Measurements from ENCODE around the gene G2E3. TPM values are rescaled to one million over a fixed set of nuclear protein-coding genes. Genes with fewer than 3 reads are reported as not detected.

G2E3 gene
- total and polyA plus RNA-seq, 2 of the 13 experiments (the other 11 are each of a cell fraction or from before 2014, with no cell fraction given): 22.8 to 63.0 TPM

DNA sequence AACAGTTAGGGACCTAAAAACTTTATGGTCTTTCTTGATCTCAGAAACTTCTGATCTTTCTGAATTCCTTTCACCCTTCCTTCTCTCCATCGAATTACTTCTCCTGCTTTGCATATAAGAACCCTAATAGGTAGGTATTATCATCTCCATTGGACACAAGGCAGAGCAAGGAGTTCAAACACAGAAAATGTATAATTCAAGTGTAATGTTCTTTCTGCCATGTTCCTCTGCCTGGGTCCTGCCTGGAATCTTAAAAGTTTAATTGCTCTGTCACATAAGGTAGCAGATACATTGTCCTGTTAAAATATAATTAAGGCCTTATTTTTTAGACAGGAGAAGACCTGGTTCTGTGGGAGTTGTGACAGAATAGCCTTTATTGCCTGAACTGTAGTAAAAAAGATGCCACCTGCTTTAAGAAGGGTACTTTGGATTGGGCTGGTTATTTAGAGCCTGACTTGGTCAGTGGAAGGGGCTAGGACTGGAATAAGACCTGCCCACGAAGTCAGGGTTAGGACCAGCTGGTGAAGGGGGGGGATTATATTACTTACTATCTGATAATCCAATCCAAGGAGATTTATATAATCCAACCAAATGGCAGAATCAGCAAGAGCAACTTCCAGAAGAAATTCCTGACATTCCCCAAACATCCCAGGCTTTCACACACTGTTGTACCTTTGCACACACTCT, 10.4 kb downstream of the G2E3 start (continued):
- TF ChIP-seq, protein P1, sequence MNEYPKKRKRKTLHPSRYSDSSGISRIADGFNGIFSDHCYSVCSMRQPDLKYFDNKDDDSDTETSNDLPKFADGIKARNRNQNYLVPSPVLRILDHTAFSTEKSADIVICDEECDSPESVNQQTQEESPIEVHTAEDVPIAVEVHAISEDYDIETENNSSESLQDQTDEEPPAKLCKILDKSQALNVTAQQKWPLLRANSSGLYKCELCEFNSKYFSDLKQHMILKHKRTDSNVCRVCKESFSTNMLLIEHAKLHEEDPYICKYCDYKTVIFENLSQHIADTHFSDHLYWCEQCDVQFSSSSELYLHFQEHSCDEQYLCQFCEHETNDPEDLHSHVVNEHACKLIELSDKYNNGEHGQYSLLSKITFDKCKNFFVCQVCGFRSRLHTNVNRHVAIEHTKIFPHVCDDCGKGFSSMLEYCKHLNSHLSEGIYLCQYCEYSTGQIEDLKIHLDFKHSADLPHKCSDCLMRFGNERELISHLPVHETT (CRISPR knock-in tag; conservative IDR thresholded peaks at IDR 0.05): no peak
- no peak for TF ChIP-seq SKI (IDR thresholded peaks at IDR 0.05; ENCODE audit: partially characterized antibody)
- TF ChIP-seq ARNT2 (CRISPR knock-in tag; IDR thresholded peaks at IDR 0.05; ENCODE audit: low read depth): no peak
- TF ChIP-seq SP140L (CRISPR knock-in tag; IDR thresholded peaks at IDR 0.05; ENCODE audit: borderline replicate concordance): no peak
- TF ChIP-seq ZNF207 (IDR thresholded peaks at IDR 0.05; ENCODE audit: borderline replicate concordance): no peak
- no peak for TF ChIP-seq ZNF382 (CRISPR knock-in tag; IDR thresholded peaks at IDR 0.05; ENCODE audit: borderline replicate concordance)
- TF ChIP-seq, protein P2, sequence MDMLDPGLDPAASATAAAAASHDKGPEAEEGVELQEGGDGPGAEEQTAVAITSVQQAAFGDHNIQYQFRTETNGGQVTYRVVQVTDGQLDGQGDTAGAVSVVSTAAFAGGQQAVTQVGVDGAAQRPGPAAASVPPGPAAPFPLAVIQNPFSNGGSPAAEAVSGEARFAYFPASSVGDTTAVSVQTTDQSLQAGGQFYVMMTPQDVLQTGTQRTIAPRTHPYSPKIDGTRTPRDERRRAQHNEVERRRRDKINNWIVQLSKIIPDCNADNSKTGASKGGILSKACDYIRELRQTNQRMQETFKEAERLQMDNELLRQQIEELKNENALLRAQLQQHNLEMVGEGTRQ (IDR thresholded peaks at IDR 0.05; ENCODE audit: low read depth, low read length): no peak
- TF ChIP-seq, protein P2 (CRISPR knock-in tag; IDR thresholded peaks at IDR 0.05; ENCODE audit: borderline replicate concordance): no peak
- no peak for TF ChIP-seq ZNF547 (CRISPR knock-in tag; IDR thresholded peaks at IDR 0.05)
- TF ChIP-seq ZNF20 (CRISPR knock-in tag; IDR thresholded peaks at IDR 0.05): 0 out of 2 replicates have a peak, but pooled peaks have one; percentile 23
- TF ChIP-seq ZKSCAN8 (CRISPR knock-in tag; IDR thresholded peaks at IDR 0.05; ENCODE audit: borderline replicate concordance): 0 out of 2 replicates have a peak, but pooled peaks have one; percentile 26
- no peak for TF ChIP-seq PITX1 (CRISPR knock-in tag; IDR thresholded peaks at IDR 0.05)
- TF ChIP-seq CC2D1A (CRISPR knock-in tag; IDR thresholded peaks at IDR 0.05): 0 out of 2 replicates have a peak, but pooled peaks have one; percentile 79
- no peak for TF ChIP-seq SOX13 (IDR thresholded peaks at IDR 0.05)
- 0 out of 4 replicates have a peak, but pooled peaks of 1 of the 2 experiments have one; percentile 18 for TF ChIP-seq SOX13 (CRISPR knock-in tag; conservative IDR thresholded peaks at IDR 0.05 in 1 of 2, IDR thresholded peaks at IDR 0.05 in 1 of 2)
- 0 out of 2 replicates have a peak, but pooled peaks have one; percentile 43 for TF ChIP-seq POGK (CRISPR knock-in tag; conservative IDR thresholded peaks at IDR 0.05)
- TF ChIP-seq ZNF773 (CRISPR knock-in tag; IDR thresholded peaks at IDR 0.05; ENCODE audit: borderline replicate concordance): no peak
- TF ChIP-seq JUN (CRISPR knock-in tag; IDR thresholded peaks at IDR 0.05): no peak
- 0 out of 2 replicates have a peak, but pooled peaks have one; percentile 31 for TF ChIP-seq ZFP90 (CRISPR knock-in tag; IDR thresholded peaks at IDR 0.05; ENCODE audit: borderline replicate concordance)
- TF ChIP-seq KAT7 (CRISPR knock-in tag; IDR thresholded peaks at IDR 0.05; ENCODE audit: borderline replicate concordance): no peak
- TF ChIP-seq, protein P3, sequence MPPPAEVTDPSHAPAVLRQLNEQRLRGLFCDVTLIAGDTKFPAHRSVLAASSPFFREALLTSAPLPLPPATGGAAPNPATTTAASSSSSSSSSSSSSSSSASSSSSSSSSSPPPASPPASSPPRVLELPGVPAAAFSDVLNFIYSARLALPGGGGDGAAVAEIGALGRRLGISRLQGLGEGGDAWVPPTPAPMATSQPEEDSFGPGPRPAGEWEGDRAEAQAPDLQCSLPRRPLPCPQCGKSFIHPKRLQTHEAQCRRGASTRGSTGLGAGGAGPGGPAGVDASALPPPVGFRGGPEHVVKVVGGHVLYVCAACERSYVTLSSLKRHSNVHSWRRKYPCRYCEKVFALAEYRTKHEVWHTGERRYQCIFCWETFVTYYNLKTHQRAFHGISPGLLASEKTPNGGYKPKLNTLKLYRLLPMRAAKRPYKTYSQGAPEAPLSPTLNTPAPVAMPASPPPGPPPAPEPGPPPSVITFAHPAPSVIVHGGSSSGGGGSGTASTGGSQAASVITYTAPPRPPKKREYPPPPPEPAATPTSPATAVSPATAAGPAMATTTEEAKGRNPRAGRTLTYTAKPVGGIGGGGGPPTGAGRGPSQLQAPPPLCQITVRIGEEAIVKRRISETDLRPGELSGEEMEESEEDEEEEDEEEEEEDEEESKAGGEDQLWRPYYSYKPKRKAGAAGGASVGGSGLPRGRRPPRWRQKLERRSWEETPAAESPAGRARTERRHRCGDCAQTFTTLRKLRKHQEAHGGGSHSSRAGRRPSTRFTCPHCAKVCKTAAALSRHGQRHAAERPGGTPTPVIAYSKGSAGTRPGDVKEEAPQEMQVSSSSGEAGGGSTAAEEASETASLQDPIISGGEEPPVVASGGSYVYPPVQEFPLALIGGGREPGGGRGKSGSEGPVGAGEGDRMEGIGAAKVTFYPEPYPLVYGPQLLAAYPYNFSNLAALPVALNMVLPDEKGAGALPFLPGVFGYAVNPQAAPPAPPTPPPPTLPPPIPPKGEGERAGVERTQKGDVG (CRISPR knock-in tag; IDR thresholded peaks at IDR 0.05; ENCODE audit: borderline replicate concordance): no peak
